ENCODE measurements around the gene KIF12. TPM values are rescaled to one million over a fixed set of nuclear protein-coding genes. Genes with fewer than 3 reads are reported as not detected.

Gene KIF12
- total RNA-seq, 1 experiment from 2014 or later, result not detected

- Histone ChIP-seq H3K4me2 (ENCODE audit: low read depth, low read length, poor library complexity, severe bottlenecking) (no peak overlapping the region), H4K20me1 (ENCODE audit: insufficient read depth, low read depth, low read length) (no peaks in the 10 kb centered on the region), H3K4me3 (ENCODE audit: low read length) (no peak overlapping the region), H3K9ac (ENCODE audit: low read length) (no peak overlapping the region), H3K9me2 (replicated peaks; ENCODE audit: insufficient read depth, low read length) (no peaks in the 10 kb centered on the region), H3K27me3 (ENCODE audit: low read length) (no peaks in the 10 kb centered on the region), H3K79me2 (ENCODE audit: low read length) (no peaks in the 10 kb centered on the region), H3K4me1 (ENCODE audit: low read length) (no peaks in the 10 kb centered on the region), H3K27ac (ENCODE audit: low read length) (no peak overlapping the region), H2AFZ (ENCODE audit: low read length) (no peak overlapping the region), H3K9me3 (ENCODE audit: low read length) (no peaks in the 10 kb centered on the region), H3K36me3 (ENCODE audit: insufficient read depth, low read length) (no peaks in the 10 kb centered on the region)
- DNase-seq, result no peak
Observed at GRCh38 chr9:114072184-114073140, 26.6 kb downstream of the KIF12 start.

GRCh38 chr9:114071197-114071795 is 27.8 kb downstream of the KIF12 start:
- Histone ChIP-seq H4K20me1 (ENCODE audit: insufficient read depth, low read depth, low read length) (no peaks in the 10 kb centered on the region), H3K4me2 (ENCODE audit: low read depth, low read length, poor library complexity, severe bottlenecking) (no peak overlapping the region), H3K27ac (ENCODE audit: low read length) (no peak overlapping the region), H3K36me3 (ENCODE audit: insufficient read depth, low read length) (no peaks in the 10 kb centered on the region), H3K27me3 (ENCODE audit: low read length) (no peaks in the 10 kb centered on the region), H3K4me3 (ENCODE audit: low read length) (no peak overlapping the region), H3K9me3 (ENCODE audit: low read length) (no peaks in the 10 kb centered on the region), H3K9ac (ENCODE audit: low read length) (no peak overlapping the region), H3K4me1 (ENCODE audit: low read length) (no peaks in the 10 kb centered on the region), H3K9me2 (replicated peaks; ENCODE audit: insufficient read depth, low read length) (no peaks in the 10 kb centered on the region), H3K79me2 (ENCODE audit: low read length) (no peaks in the 10 kb centered on the region), H2AFZ (ENCODE audit: low read length) (no peak overlapping the region)
- DNase-seq, result no peak

GRCh38 chr9:114070188-114071103 is 28.6 kb downstream of the KIF12 start:
- Histone ChIP-seq H3K4me1 (ENCODE audit: low read length) (no peaks in the 10 kb centered on the region), H3K79me2 (ENCODE audit: low read length) (no peaks in the 10 kb centered on the region), H3K4me3 (ENCODE audit: low read length) (no peak overlapping the region), H3K4me2 (ENCODE audit: low read depth, low read length, poor library complexity, severe bottlenecking) (no peak overlapping the region), H3K27ac (ENCODE audit: low read length) (no peak overlapping the region), H3K36me3 (ENCODE audit: insufficient read depth, low read length) (no peaks in the 10 kb centered on the region), H3K9me2 (replicated peaks; ENCODE audit: insufficient read depth, low read length) (no peaks in the 10 kb centered on the region), H4K20me1 (ENCODE audit: insufficient read depth, low read depth, low read length) (no peaks in the 10 kb centered on the region), H2AFZ (ENCODE audit: low read length) (no peak overlapping the region), H3K9ac (ENCODE audit: low read length) (no peak overlapping the region), H3K27me3 (ENCODE audit: low read length) (no peaks in the 10 kb centered on the region), H3K9me3 (ENCODE audit: low read length) (no peaks in the 10 kb centered on the region)
- DNase-seq, result no peak

DNA sequence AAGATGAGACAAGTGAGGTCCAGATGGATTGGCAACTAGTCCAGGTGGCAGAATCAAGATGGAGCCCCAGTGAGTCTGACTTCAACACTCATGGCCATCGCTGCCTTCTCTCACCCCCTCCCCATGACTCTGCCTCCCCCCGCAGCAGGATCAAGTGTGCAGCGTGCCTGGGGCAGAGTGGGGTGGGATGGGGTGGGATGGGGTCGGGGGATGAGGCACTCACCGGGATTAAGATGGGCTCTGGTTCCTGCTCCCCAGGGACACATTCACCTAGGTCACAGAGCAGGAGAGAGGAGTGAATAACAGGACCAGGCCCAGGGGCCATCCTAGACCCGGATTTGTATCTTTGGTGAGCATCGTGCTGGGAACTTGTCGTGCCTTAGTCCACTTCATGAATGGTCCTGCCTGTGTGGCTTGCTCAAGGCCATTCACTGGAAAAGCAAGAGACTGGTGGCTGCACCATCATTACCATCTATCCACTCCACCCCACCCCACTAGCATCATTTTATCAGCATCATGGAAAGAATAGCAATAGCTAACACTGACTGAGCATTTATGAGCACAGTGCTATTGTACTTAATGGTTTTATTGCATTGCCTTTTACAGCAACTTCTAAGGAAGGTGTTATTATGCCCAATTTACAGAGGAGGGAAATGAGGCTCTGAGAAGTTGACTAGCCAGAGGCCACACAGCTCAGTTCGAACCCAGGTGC is 29.5 kb downstream of the KIF12 start:
- no peaks in the 10 kb centered on the region for H3K9me3 ChIP-seq (ENCODE audit: low read length)
- H4K20me1 ChIP-seq (ENCODE audit: insufficient read depth, low read depth, low read length), result no peaks in the 10 kb centered on the region
- no peak for DNase-seq
- no peaks in the 10 kb centered on the region for H3K36me3 ChIP-seq (ENCODE audit: insufficient read depth, low read length)
- H3K79me2 ChIP-seq (ENCODE audit: low read length), result no peaks in the 10 kb centered on the region
- no peak overlapping the region for H3K4me2 ChIP-seq (ENCODE audit: low read depth, low read length, poor library complexity, severe bottlenecking)
- H3K4me1 ChIP-seq (ENCODE audit: low read length), result no peaks in the 10 kb centered on the region
- no peak overlapping the region for H2AFZ ChIP-seq (ENCODE audit: low read length)
- H3K9me2 ChIP-seq (replicated peaks; ENCODE audit: insufficient read depth, low read length), result no peaks in the 10 kb centered on the region
- no peak overlapping the region for H3K4me3 ChIP-seq (ENCODE audit: low read length)
- H3K9ac ChIP-seq (ENCODE audit: low read length), result no peak overlapping the region
- no peaks in the 10 kb centered on the region for H3K27me3 ChIP-seq (ENCODE audit: low read length)
- no peak overlapping the region for H3K27ac ChIP-seq (ENCODE audit: low read length)

DNA sequence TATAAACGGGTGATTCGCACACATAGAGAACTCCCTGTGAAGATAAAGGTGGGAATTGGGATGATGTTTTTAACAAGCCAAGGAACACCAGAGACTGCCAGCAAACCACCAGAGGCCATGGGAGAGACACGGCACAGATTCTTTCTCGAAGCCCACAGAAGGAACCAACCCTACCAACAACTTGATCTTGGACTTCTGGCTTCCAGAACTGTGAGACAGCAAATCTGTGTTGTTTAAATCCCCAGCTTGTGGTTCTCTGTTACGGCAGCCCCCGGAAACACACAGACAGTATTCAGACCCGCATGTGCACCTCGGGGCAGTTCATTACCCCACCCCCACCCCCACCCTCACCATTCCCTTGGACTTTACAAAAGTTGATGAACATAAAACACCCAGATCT is 33.8 kb downstream of the KIF12 start:
- H3K9me3 ChIP-seq (ENCODE audit: low read length), result no peaks in the 10 kb centered on the region
- no peak overlapping the region for H3K4me3 ChIP-seq (ENCODE audit: low read length)
- no peaks in the 10 kb centered on the region for H3K36me3 ChIP-seq (ENCODE audit: insufficient read depth, low read length)
- H3K9ac ChIP-seq (ENCODE audit: low read length), result no peak overlapping the region
- no peak overlapping the region for H3K4me2 ChIP-seq (ENCODE audit: low read depth, low read length, poor library complexity, severe bottlenecking)
- no peak overlapping the region for H3K27ac ChIP-seq (ENCODE audit: low read length)
- no peak for DNase-seq
- H3K79me2 ChIP-seq (ENCODE audit: low read length), result no peaks in the 10 kb centered on the region
- H3K4me1 ChIP-seq (ENCODE audit: low read length), result no peaks in the 10 kb centered on the region
- H2AFZ ChIP-seq (ENCODE audit: low read length), result no peak overlapping the region
- no peaks in the 10 kb centered on the region for H3K9me2 ChIP-seq (replicated peaks; ENCODE audit: insufficient read depth, low read length)
- no peaks in the 10 kb centered on the region for H3K27me3 ChIP-seq (ENCODE audit: low read length)
- H4K20me1 ChIP-seq (ENCODE audit: insufficient read depth, low read depth, low read length), result no peaks in the 10 kb centered on the region

DNA sequence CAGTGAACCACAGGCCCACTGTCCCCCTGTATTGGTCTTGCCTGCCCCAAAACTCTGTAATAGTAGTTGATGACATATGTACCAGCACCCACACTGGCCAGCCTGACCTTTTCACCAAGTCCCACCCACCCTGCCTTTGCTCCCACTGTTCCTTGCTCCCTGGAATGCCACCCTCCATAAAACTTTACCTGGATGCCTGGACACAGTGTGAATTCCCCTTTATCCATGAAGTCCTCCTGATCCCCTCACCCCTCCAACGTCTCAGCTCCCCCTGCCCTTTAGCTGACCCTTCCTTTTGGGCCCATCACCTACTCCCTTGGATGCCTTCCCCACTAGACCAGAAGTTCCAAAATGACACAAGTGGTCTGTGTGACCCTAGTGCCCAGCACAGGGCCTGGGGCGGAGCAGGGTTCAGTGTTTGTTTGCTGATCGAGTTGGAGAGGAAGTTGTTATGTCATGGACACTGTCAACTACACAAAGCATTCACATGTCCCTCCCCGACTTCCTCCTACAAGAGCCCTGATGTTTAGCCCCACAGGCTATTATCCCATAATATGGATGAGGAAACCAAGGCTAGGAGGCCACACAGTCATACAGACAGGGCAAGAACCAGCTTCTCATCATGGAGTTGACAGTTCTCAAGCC is 37.1 kb downstream of the KIF12 start:
- Histone ChIP-seq H4K20me1 (ENCODE audit: insufficient read depth, low read depth, low read length) (no peaks in the 10 kb centered on the region), H3K4me2 (ENCODE audit: low read depth, low read length, poor library complexity, severe bottlenecking) (no peak overlapping the region)

GRCh38 chr9:114061292-114061691 is 37.8 kb downstream of the KIF12 start:
- Histone ChIP-seq H3K36me3 (ENCODE audit: insufficient read depth, low read length) (no peaks in the 10 kb centered on the region), H3K27ac (ENCODE audit: low read length) (no peak overlapping the region), H3K4me2 (ENCODE audit: low read depth, low read length, poor library complexity, severe bottlenecking) (no peak overlapping the region), H2AFZ (ENCODE audit: low read length) (no peak overlapping the region), H3K79me2 (ENCODE audit: low read length) (no peaks in the 10 kb centered on the region), H3K9me2 (replicated peaks; ENCODE audit: insufficient read depth, low read length) (no peaks in the 10 kb centered on the region), H3K9me3 (ENCODE audit: low read length) (no peaks in the 10 kb centered on the region), H3K4me3 (ENCODE audit: low read length) (no peak overlapping the region), H3K27me3 (ENCODE audit: low read length) (no peaks in the 10 kb centered on the region), H3K9ac (ENCODE audit: low read length) (no peak overlapping the region), H3K4me1 (ENCODE audit: low read length) (no peaks in the 10 kb centered on the region), H4K20me1 (ENCODE audit: insufficient read depth, low read depth, low read length) (no peaks in the 10 kb centered on the region)
- no peak for DNase-seq

More for the DNA sequence above, 37.1 kb downstream of the KIF12 start:
- H3K27me3 ChIP-seq (ENCODE audit: low read length), result no peaks in the 10 kb centered on the region
- no peaks in the 10 kb centered on the region for H3K36me3 ChIP-seq (ENCODE audit: insufficient read depth, low read length)
- no peaks in the 10 kb centered on the region for H3K79me2 ChIP-seq (ENCODE audit: low read length)
- no peak overlapping the region for H3K27ac ChIP-seq (ENCODE audit: low read length)
- no peak overlapping the region for H2AFZ ChIP-seq (ENCODE audit: low read length)
- no peak for DNase-seq
- no peaks in the 10 kb centered on the region for H3K9me3 ChIP-seq (ENCODE audit: low read length)
- H3K9ac ChIP-seq (ENCODE audit: low read length), result no peak overlapping the region
- H3K9me2 ChIP-seq (replicated peaks; ENCODE audit: insufficient read depth, low read length), result no peaks in the 10 kb centered on the region
- no peak overlapping the region for H3K4me3 ChIP-seq (ENCODE audit: low read length)
- H3K4me1 ChIP-seq (ENCODE audit: low read length), result no peaks in the 10 kb centered on the region

Measured in Karpas-422 (cell line).